Ectodermal cell (in vitro differentiated cells): ENCODE measurements around the gene ERMARD. TPM values are rescaled to one million over a fixed set of nuclear protein-coding genes. Genes with fewer than 3 reads are reported as not detected.
A peak's percentile ranks its signal among the peaks of the same experiment; 100 is the strongest.

Experiments used
- H3K27ac ChIP-seq: 2 replicates; pipeline ENCODE4 v1.7.0; 2013; ENCODE audit warnings: mild to moderate bottlenecking, low read depth, low read length; ENCODE audit not compliant: insufficient read depth, poor library complexity, severe bottlenecking
- H3K27me3 ChIP-seq: 2 replicates; pipeline ENCODE4 v1.7.0; 2013; ENCODE audit warnings: mild to moderate bottlenecking, low read length; ENCODE audit not compliant: insufficient read depth, control insufficient read depth, poor library complexity, severe bottlenecking
- H3K36me3 ChIP-seq: one replicate; pipeline ENCODE4 v1.7.0; 2013; ENCODE audit warnings: low read length; ENCODE audit not compliant: control insufficient read depth, insufficient read depth
- H3K4me1 ChIP-seq: one replicate; pipeline ENCODE4 v1.7.0; 2013; ENCODE audit warnings: low read length; ENCODE audit not compliant: control insufficient read depth, insufficient read depth
- H3K4me3 ChIP-seq: 2 replicates; pipeline ENCODE4 v1.7.0; 2013; ENCODE audit warnings: low read depth, low read length, control low read depth; ENCODE audit not compliant: insufficient read depth
- H3K9me3 ChIP-seq: 2 replicates; pipeline ENCODE4 v1.7.0; 2013; ENCODE audit warnings: mild to moderate bottlenecking, low read length, moderate library complexity; ENCODE audit not compliant: control insufficient read depth
- WGBS, 2 experiments: methylation state at CpG; one replicate each; pipeline ENCODE4 v1.1.7; 2013; ENCODE audit warnings: missing lambda C conversion rate in 2 of 2; 5-methylcytosine and 5-hydroxymethylcytosine counted together
- polyA plus RNA-seq, 4 experiments: library from polyadenylated mRNA; stranded (reverse); fragments of 50-300 nt; gene quantifications; one replicate each; pipeline ENCODE4 v1.2.3, GENCODE V29; 2013

Gene ERMARD
- 16.8 TPM for polyA plus RNA-seq (2013, experiment 1 of 4)
- 23.5 TPM for polyA plus RNA-seq (2013, experiment 2 of 4)
- 19.1 TPM for polyA plus RNA-seq (2013, experiment 3 of 4)
- polyA plus RNA-seq (2013, experiment 4 of 4): 23.8 TPM

- no peaks in the 10 kb centered on the region for H3K27me3 ChIP-seq
- H3K36me3 ChIP-seq: no peaks in the 10 kb centered on the region
- 0% methylated on average over 90 of the region's 90 CpGs for WGBS, 2 experiments
- H3K4me3 ChIP-seq: peak within 1 kb of the TSS; percentile 85
- no peaks in the 10 kb centered on the region for H3K9me3 ChIP-seq
- peak within 1 kb of the TSS; percentile 95 for H3K27ac ChIP-seq
- peaks cover 12% of the 10 kb centered on the region for H3K4me1 ChIP-seq
Observed at GRCh38 chr6:169751242-169752073, at the start of gene ERMARD, which contains the start of gene DYNLT2. ERMARD (plus strand) TSS chr6:169751622; CDS start chr6:169751658, 36 bp downstream. DYNLT2 (minus strand) TSS chr6:169751572; CDS start chr6:169751458, 114 bp downstream.

GRCh38 chr6:169701954-169702839 lies 49.2 kb upstream of the ERMARD start, which contains the start of the genes C6orf120 and WDR27:
C6orf120 (plus strand) TSS chr6:169702126; CDS start chr6:169702460, 334 bp downstream.
WDR27 (minus strand) TSS chr6:169702029; CDS start chr6:169689005, 13,024 bp downstream.
- Histone ChIP-seq H3K36me3 (peaks cover 7% of the 10 kb centered on the region), H3K4me3 (peak within 1 kb of the TSS; percentile 88), H3K4me1 (peaks cover 10% of the 10 kb centered on the region), H3K27ac (peak within 1 kb of the TSS; percentile 78), H3K27me3 (no peaks in the 10 kb centered on the region), H3K9me3 (no peaks in the 10 kb centered on the region)
- 0 to 1% methylated on average over 92 of the region's 92 CpGs for WGBS, 2 experiments

- Histone ChIP-seq H3K9me3 (no peaks in the 10 kb centered on the region), H3K4me3 (peak overlapping the region; percentile 88), H3K27me3 (no peaks in the 10 kb centered on the region), H3K4me1 (peaks cover 10% of the 10 kb centered on the region), H3K27ac (peak overlapping the region; percentile 78), H3K36me3 (peaks cover 7% of the 10 kb centered on the region)
- WGBS, 2 experiments: 3 to 5% methylated on average over 22 of the region's 22 CpGs
Observed at GRCh38 chr6:169702840-169703246, 48.6 kb upstream of the ERMARD start.

- no peak overlapping the region for H3K4me3 ChIP-seq
- no peak overlapping the region for H3K27ac ChIP-seq
- H3K9me3 ChIP-seq: no peaks in the 10 kb centered on the region
- H3K4me1 ChIP-seq: peaks cover 10% of the 10 kb centered on the region
- H3K36me3 ChIP-seq: peaks cover 15% of the 10 kb centered on the region
- H3K27me3 ChIP-seq: no peaks in the 10 kb centered on the region
- WGBS, 2 experiments: 97 to 98% methylated on average over 2 of the region's 2 CpGs
Observed at GRCh38 chr6:169707772-169708171, 43.6 kb upstream of the ERMARD start.

GRCh38 chr6:169709293-169709692 lies 42.1 kb upstream of the ERMARD start:
- no peak overlapping the region for H3K4me3 ChIP-seq
- no peaks in the 10 kb centered on the region for H3K4me1 ChIP-seq
- peaks cover 15% of the 10 kb centered on the region for H3K36me3 ChIP-seq
- no peaks in the 10 kb centered on the region for H3K9me3 ChIP-seq
- H3K27me3 ChIP-seq: no peaks in the 10 kb centered on the region
- H3K27ac ChIP-seq: no peak overlapping the region

- Histone ChIP-seq H3K4me3 (no peak overlapping the region), H3K4me1 (no peaks in the 10 kb centered on the region), H3K27ac (no peak overlapping the region), H3K36me3 (peaks cover 20% of the 10 kb centered on the region), H3K27me3 (no peaks in the 10 kb centered on the region), H3K9me3 (no peaks in the 10 kb centered on the region)
- 89 to 96% methylated on average over 3 of the region's 3 CpGs for WGBS, 2 experiments
Observed at GRCh38 chr6:169710009-169710408, 41.4 kb upstream of the ERMARD start.

- Histone ChIP-seq H3K9me3 (no peaks in the 10 kb centered on the region), H3K27me3 (no peaks in the 10 kb centered on the region), H3K4me1 (no peaks in the 10 kb centered on the region), H3K36me3 (peaks cover 28% of the 10 kb centered on the region), H3K27ac (no peak overlapping the region), H3K4me3 (no peak overlapping the region)
- WGBS, 2 experiments: 96 to 98% methylated on average over 2 of the region's 2 CpGs
Observed at GRCh38 chr6:169714178-169714577, 37.2 kb upstream of the ERMARD start.

- H3K27ac ChIP-seq: no peak overlapping the region
- WGBS, 2 experiments: 94 to 96% methylated on average over 9 of the region's 9 CpGs
- H3K4me1 ChIP-seq: no peaks in the 10 kb centered on the region
- H3K27me3 ChIP-seq: no peaks in the 10 kb centered on the region
- H3K36me3 ChIP-seq: peaks cover 28% of the 10 kb centered on the region
- H3K4me3 ChIP-seq: no peak overlapping the region
- no peaks in the 10 kb centered on the region for H3K9me3 ChIP-seq
Observed at GRCh38 chr6:169714595-169714994, 36.8 kb upstream of the ERMARD start.

- 93 to 95% methylated on average over 4 of the region's 4 CpGs for WGBS, 2 experiments
Observed at GRCh38 chr6:169719117-169719516, 32.3 kb upstream of the ERMARD start.

More at GRCh38 chr6:169719117-169719516, 32.3 kb upstream of the ERMARD start:
- Histone ChIP-seq H3K9me3 (no peaks in the 10 kb centered on the region), H3K4me1 (peaks cover 5% of the 10 kb centered on the region), H3K27me3 (peaks cover 6% of the 10 kb centered on the region), H3K36me3 (peaks cover 17% of the 10 kb centered on the region), H3K27ac (no peak overlapping the region), H3K4me3 (no peak overlapping the region)
